NCI-H82 treated with DMSO at 0.1 percent for 48 hours (cell line): ENCODE data around the gene NUBPL.
"Not testable (repeated sequence)": the region's sequence is repeated elsewhere in the genome, so short reads cannot be mapped to it uniquely, and the experiment has no call there.

Source experiments
- DNase-seq: peaks from one replicate; lab custom pipeline; 2025; ENCODE audit not compliant: unreplicated experiment; lab: John Stamatoyannopoulos, UW

Gene NUBPL

DNA sequence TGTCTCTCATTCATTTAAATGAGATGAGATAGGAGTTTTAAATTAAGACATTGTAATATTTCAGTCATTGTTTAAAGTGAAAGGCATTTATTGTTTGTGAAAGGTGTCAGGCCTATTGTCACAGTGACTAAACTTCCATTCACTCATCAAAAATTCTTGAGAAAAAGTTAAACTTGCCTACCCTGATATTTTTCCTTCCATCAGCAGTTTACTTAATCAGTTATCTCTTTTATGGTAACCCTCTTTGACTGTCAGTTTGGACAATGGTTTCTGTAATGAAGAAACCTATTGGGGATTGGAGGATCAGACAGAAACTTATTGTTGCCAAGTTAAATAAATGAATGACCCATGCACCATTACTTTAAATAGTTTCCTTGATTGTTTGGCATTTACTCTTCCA, 241.6 kb downstream of the NUBPL start:
- no peak for DNase-seq

DNA sequence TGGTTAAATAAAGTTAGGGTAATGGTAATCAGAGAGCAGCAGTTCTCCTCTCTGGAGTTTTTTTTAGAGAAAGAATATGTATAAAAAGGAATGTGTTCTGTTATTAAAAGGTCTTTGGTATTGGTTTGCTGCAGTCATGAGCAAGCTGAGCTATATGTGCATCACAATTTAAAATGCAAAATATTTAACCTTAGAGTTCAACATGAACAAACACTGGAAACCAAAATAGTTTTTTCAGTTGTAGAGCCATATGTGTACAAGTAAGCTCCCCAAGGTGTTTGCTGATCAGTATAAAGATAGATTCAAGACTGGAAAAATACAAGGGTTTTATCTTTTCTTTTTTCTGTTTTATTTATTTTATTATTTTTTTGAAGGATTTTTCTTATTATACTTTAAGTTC, 245.0 kb downstream of the NUBPL start:
- no peak for DNase-seq

DNA sequence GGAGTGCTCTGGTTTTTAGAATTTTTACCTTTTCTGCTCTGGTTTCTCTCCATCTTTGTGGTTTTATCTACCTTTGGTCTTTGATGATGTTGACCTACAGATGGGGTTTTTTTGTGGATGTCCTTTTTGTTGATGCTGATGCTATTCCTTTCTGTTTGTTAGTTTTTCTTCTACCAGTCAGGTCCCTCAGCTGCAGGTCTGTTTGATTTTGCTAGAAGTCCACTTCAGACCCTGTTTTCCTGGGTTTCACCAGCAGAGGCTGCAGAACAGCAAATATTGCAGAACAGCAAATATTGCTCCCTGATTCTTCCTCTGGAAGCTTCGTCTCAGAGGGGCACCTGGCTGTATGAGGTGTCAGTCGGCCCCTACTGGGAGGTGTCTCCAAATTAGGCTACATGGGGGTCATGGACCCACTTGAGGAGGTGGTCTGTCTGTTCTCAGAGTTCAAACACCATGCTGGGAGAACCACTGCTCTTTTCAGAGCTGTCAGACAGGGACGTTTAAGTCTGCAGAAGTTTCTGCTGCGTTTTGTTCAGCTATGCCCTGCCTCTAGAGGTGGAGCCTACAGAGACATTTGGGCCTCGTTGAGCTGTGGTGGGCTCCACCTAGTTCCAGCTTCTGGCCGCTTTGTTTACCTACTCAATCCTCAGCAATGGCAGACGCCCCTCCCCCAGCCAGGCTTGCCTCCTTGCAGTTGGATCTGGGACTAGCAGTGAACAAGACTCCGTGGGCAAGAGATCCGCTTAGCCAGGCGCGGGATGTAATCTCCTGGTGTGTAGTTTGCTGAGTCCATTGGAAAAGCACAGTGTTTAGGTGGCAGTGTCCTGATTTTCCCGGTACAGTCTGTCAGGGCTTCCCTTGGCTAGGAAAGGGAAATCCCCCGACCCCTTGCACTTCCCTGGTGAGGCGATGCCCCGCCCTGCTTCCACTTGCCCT, 250.8 kb downstream of the NUBPL start:
- DNase-seq = not testable (repeated sequence)

DNA sequence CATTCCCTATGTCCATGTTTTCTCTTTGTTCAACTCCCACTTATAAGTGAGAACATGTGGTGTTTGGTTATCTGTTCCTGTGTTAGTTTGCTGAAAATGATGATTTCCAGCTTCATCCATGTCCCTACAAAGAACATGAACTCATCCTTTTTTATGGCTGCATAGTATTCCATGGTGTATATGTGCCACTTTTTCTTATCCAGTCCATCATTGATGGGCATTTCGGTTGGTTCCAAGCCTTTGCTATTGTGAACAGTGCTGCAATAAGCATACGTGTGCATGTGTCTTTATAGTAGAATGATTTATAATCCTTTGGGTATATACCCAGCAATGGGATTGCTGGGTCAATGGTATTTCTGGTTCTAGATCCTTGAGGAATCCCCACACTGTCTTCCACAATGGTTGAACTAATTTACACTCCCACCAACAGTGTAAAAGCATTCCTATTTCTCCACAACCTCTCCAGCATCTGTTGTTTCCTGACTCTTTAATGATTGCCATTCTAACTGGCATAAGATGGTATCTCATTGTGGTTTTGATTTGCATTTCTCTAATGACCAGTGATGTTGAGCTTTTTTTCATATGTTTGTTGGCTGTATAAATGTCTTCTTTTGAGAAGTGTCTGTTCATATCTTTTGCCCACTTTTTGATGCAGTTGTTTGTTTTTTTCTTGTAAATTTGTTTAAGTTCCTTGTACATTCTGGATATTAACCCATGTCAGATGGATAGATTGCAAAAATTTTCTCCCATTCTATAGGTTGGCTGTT, 252.7 kb downstream of the NUBPL start:
- not testable (repeated sequence) for DNase-seq

DNA sequence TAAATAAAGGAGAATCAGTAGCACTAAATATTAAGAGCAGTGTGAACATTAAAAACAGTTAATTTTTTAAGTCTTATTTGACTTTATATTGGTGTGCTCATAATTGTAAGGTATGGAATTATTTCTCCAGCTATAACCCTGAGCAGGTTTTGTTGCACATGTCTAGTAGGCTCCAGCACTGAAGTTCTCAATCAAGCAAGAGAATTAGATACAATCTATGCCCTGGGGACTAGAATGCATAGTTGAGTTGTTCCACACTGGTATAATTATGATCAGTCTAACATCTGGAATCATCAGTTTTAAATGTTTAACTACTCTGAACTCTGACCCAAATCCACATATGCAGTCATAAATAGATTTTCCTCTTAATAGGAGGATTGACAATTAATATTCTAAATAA, 258.1 kb downstream of the NUBPL start:
- no peak for DNase-seq

DNA sequence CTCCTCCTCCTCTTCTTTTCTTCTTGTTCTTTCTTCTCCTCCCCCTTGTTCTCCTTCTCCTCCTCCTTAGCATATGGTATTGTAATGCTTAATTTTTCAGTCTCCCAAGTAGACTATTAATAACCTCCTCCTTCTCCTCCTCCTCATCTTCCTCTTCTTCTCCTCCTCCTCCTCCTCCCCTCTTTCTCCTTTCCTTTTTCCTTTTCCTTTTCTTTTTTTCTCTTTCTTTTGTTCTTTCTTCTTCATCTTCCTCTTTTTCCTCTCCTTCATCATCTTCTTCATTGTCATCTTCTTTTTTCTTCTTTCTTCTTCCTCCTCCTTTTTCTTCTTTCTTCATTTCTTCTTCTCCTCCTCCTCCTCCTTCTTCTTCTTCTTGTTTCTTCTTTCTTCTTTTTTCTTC, 264.3 kb downstream of the NUBPL start:
- no peak for DNase-seq

DNA sequence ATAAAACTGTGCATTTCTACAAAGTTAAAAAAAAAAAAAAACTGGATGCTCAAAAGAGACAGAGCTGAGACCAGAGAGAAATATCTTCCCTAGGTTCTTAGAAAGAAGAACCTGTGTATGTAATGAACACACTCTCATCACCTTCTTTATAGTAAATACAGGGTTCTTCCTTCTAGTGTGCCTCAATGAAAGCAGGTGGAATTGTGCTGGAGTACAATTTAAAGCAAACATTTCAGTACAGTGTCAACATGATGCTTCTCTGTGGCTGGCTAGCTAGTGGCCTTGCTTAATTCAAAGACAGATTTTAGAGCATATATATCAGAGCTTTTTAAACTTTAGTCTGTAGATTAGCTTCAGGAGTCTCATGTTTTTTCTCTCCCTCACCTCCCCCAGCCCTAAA, 266.1 kb downstream of the NUBPL start:
- no peak for DNase-seq

DNA sequence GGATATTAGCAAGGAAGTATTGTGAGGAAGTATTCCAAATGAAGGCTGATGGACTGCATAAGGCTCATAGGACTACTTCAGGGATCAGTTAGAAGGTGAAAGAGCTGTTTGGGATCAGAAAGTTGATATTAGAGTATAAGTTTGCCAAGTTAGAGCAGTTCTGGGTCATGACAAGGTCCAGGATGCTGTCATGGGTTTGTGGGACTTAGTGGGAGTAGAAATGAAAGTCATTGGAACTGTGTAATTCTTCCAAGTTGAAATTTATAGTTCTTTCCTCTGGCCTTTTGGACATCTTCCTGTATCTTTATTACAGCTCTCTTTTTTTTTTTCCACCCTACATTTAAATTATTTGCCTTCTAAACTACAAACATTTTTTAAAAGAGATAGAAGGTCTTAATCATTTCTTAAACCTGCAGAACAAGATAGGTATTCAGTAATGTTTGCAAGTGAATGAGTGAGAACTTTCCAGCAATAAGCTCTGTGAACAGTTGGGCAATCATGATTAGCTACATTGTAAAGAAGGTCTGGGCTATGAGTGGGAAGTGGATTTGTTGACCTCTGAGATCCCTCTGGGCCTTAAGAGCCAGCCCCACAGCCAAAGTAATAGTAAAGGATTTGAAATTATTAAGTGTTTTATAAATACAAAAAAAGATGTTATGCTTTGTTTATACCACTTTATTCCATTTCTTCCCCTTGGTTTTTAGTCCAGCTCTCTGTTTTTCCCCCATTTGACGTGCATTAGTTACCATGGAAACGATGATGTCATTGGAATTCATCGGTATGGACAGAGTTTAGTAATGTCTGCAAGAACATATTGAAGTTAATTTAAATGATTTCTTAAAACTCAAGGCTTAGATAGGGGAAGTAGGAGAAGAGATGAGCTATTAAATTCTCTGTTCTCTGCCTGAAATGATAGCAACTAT, 268.0 kb downstream of the NUBPL start:
- DNase-seq = no peak

DNA sequence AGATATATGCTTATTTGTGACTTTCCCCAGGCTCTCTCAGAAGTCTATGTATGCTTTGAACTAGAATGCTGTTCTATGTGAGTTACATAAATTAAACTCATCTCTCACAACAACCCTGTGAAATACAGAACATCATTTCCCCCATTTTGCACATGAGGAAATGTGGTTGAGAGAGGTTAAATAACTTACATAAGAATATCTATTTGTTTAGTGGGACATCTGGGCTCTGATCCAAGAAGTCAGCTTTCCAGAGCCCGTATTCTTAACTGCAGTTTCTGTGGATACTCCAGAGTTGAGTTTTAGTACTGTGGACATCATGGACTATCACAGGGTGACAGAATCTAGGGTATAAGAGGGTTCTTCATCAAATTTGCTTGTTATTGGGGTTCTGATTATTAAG, 273.4 kb downstream of the NUBPL start:
- DNase-seq = no peak

DNA sequence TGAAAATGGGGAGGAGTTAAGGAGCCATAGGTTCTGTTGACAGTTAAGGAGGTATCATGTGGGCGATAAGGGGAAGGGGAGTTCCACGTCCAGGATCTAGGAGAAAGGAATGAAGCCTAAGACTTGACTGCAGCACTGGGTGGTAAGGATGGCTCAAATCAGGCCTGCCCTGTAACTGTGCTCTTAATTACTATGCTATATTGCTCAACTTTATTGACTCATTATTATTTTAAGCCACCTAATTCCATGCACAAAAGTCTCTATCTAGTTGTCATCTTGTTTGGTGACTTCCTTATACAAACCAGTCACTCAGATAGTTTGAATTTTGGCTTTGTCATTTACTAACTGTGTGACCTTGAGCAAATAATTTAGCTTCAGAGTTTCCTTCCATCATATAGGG, 273.8 kb downstream of the NUBPL start:
- DNase-seq = no peak

DNA sequence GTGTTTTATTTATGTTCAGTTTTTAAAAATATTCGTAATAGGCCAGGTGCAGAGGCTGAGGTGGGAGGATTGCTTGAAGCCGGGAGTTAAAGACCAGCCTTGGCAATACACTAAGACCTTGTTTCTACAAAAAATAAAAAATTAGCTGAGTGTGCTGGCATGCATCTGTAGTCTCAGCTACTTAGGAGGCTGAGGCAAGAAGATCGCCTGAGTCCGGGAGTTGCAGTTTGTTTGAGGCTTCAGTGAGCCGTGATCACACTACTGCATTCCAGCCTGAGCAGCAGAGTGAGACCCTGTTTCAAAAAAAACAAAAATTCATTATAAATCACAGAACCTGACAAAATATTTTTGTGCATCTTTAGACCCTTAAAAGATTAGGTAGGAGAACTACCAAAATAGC, 275.8 kb downstream of the NUBPL start:
- DNase-seq = no peak

DNA sequence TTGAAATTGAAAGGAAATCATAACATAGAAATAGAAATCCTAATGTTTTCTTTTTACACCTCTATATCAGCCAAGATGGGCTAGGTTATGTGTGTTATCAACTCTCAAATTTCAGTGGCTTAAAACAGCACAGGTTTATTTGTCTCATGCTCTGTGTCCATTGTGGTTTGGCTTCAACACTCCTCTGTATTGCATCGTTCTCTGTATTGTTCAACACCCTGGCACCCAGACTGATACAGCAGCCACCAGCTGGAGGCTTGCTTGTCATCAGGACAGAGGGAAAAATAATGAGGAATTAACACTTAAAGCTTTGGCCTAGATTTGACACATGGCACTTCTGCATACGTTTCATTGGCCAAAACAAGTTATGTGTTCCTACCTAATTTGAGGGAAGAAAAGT, 281.7 kb downstream of the NUBPL start:
- no peak for DNase-seq

DNA sequence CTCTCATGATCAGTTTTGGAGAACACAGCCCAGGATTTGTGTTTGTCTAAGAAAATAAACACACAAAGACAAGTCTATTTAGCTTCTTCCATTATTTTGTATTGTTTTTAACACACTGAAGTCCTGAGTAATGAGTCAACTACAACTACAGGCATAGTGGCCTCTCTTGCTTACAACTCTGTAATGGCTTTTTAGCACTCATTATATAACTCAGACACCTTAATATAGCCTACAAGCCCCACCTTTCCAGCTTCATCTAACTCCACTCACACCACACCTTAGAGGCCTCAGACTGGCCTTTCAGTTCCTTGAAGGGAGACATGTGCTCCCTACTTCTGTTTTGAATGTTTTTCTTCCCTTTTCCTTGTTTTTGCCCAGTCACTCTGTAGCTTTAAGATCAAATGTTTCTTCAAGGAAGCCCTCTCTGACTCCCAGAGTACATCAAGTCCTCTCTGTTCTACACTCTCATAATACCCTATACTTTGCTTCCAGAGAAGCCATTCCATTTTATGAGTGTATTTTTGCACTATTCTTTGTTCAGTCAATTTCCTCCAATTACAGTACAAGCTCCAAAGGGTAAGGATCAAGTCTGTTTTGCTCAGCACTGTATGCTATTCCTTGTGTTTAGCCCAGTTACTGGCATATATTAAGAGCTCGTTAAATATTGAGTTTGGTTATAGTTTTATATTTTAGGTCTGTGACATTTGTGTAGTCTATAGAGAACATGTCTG, 282.3 kb downstream of the NUBPL start:
- DNase-seq = no peak

DNA sequence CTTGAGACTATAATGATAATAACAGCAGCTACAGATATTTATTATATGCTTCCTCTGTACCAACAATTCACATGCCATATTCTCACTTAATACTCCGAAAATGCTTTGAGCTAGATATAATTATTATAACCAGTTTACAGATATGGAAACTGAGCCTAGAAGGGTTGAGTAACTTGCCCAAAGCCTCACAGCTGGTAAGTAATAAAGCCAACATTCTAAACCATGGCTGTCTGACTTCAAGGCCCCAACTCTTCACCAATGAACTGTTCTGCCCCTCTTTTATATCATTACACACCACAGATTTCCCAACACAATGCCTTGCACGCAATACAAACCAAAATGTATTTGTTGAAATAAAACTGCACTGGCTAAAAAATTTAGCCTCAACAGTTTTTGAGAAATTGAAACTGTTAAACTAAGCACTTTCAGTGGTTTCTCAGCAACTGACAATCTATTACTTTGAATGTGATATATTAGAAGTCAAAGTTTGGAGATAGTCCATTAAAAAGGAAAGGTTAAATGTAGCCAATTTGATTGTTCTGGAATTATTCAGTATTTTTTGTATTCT, 293.4 kb downstream of the NUBPL start:
- DNase-seq = no peak

DNA sequence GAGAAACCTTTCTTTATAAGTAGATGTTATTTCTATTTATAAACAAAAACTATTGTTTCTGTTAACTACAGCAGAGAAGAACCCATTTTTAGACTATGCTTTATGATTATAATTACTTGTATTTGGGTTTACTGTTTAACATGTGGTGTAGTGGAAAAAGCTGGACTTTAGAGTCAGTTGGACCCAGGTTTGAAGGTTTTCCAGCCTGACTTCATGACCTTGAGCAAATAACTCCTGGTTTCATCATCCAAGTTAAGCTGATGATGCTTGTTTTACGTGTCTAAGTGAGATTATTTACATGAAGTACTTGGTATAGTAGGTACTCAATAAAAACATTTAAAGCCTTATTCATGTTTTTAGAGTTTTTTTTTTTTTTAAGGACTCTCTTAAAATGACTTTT, 294.1 kb downstream of the NUBPL start:
- DNase-seq = no peak

DNA sequence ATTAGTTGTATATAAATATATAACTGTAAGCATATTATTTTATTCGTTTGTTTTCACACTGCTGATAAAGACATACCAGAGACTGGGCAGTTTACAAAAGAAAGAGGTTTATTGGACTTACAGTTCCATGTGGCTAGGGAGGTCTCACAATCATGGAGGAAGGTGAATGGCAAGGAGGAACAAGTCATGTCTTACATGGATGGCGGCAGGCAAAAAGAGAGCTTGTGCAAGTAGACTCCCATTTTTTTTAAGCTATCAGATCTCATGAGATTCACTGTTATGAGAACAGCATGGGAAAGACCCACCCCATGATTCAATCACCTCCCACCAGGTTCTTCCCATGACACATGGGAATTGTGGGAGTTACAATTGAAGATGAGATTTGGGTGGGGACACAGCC, 294.8 kb downstream of the NUBPL start:
- not testable (repeated sequence) for DNase-seq

DNA sequence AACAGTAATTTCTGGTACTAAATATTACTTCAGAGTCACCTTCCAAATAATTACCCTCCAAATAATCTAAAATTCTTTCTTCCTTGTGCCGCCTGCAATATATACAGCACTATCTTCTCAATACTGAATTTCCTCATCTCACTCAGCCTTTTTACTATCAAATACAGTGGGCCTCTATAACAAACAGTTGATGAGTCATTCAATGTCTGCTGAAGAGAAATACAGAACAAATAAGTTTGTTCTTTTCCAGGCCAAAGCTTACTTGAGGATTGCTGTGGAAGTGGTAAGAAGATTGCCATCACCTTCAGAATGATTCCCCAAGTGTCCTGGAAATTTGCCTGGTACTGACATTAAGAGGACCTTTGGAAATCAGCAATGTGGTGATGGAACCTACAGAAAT, 297.7 kb downstream of the NUBPL start:
- no peak for DNase-seq

DNA sequence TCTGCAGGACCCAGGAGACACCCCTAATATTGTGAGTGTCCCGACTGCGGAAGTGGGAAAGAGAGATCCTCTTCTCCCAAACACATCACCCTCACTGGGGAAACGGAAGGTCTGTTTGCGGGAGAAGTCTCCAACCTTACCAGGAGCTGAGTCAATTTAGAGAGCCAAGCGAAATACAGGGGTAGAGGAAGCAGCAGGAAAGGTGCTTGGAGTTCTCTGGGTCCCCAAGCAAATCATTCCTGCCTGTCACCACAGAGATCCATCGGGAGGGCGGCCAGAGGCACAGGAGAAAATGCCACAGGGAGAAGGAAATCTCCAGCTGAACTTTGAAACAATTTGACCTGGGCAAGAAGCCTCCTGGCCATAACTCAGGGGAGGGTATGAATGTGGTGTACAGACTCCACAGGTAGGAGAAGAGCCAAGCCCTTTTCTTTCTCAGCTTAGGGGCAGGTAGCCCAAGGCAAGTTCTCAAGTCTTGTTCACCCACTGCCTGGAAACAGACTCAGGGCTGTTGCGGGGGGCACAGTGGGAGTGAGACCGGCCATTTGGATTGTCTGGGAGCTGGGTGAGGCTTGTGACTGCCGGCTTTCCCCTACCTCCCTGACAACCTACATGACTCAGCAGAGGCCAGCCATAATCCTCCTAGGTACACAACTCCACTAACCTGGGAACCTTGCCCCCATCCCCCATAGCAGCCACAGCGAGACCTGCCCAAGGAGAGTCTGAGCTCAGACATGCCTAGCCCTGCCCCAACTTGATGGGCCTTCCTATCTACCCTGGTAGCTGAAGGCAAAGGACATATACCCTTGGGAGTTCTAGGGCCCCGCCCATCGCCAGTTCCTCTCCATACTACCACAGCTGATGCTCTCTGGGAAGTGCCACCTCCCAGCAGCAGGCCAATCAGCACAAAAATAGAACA, 304.0 kb downstream of the NUBPL start:
- DNase-seq = no peak

DNA sequence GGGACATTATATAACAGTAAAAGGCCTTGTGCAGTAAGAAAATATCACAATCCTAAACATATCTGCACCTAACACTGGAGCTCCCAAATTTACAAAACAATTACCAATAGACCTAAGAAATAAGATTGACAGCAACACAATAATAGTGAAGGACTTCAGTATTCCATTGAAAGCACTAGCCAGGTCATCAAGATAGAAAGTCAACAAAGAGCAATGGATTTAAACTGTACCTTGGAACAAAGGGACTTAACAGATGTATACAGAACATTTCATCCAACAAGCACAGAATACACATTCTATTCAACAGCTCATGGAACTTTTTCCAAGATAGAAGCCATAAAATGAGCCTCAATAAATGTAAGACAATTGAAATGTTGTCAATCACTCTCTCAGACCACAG, 306.4 kb downstream of the NUBPL start:
- no peak for DNase-seq
